Activated CD4-positive, alpha-beta T cell treated with anti-CD3 and anti-CD28 coated beads, Interleukin-2, amount 50 U/mL, for 4 hours (primary cell): ENCODE results near the gene PPFIA1.

Experiments
- DNase-seq, 2 experiments: peaks; one replicate each; pipeline ENCODE4 v3.0.0-alpha.2; 2020

The PPFIA1 gene

DNA sequence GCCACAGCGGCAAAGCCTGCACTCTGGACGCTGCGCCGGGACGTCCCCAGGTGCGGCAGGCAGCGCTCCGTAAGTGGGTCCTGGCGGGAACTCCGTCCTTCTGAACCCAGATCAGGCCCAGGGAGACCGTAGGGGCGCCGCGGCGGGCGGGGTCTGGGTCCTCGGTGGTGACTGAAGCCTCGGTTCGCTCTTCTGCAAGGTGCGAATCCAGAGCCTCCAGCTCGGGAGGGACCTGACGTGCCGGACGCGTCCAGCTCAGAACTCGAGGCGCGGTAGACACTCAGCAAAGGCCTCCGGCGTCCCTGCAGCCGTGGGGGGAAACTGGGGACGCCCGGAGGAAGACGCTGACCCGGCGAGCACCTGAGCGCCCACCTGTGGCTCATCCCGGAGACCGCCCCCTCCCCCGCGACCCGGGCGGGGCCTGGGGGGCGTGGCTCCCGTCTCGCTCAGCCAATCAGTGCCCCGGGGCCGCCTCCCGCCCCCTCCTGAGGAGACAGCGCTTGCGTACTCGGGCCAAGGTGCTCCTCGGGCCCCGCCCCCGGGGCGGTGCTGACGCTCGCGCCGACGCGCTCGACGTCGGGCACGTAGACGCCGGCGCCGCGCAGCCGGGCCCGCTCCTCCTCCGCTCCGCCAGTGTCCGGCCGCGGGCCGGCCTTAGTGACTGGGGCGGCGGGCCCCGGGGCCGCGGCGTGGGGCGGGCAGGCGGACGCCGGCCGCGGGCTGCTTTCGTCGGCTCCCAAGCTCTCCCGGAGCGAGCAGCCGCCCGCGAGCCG lies at the start of gene PPFIA1:
TSS of gene PPFIA1 (plus strand) at position 587 of the 773 bp plus-strand sequence. CDS start 1,483 bp downstream, outside the sequence.
- peak; percentile 93 to 94 for DNase-seq

DNA sequence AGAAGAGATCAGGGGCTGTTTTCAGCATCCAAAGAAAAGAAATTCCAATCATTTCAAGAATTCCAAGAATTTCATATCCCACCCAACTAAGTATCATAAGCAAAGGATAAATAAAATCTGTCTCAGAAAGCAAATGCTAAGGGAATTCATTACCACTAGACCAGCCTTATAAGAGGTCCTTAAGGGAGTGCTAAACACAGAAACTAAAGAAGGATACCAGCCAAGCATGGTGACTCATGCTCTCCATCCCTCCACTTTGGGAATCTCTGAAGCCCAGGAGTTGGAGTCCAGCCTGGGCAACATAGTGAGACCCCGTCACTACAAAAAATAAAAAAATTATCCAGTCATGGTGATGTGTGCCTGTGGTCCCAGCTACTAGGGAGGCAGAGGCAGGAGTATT lies 49.6 kb upstream of the PPFIA1 start:
- DNase-seq: no peak

DNA sequence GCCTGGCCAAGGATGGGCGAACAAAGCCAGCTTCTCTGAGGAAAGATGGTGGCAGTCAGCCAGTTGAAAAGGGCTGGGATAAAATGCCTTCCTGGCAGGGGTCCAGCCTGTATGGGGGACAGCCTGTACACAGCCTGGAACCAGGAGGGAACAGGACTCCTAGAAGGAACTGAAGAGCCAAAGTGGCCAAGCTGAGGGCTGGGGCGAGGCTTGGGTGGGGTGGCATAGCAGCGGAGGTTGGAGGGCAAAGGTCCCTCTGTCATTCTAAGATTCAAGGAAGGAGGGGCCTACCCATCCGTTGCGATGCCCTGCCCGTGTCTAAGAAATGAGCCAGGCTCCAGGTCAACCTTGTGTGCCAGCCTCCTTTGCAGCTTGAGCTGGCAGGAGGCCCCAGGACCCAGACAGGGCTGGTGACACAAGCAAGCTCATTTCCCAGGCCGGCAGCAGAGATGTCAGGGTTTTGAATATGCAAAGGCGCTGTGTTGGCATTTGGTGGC lies 44.8 kb upstream of the PPFIA1 start:
- no peak for DNase-seq

DNA sequence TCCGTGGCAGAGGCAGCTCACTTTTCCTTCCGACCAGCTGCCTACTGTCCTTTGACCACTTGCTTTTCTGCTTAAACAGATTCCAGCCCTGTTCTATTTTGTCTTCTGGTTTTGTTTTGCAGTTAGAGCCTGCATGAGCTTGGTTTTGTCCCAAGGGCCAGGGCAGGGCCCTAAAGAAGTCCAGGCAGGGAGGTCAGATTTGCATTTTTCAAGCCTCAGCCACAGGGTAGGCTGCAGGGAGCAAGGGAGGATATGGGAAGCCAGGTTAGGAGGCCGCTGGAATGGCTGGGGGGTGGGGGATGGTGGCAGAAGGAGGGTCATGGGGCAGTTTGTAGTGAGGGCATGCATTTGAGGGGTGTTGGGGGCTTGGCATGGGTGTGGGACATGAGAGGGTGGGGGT lies 44.3 kb upstream of the PPFIA1 start:
- no peak for DNase-seq

DNA sequence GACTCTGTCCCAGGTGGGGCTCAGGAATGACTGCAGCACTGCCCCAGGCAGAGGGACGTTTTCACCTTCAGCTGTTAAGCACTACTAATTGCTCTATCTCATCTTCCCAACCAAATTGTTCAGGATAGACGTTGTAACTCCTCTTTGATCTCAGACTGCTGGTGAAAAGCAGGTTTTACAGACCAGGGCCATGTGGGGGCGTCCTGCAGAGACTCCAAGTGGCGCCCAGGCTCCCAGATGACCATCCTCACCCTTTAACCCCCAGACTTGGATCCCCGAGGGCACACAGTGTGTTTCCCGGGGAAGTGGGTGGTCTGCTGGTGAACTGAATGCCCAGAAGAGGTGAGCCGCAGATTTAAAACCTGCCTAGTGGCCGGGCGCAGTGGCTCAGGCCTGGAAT lies 43.5 kb upstream of the PPFIA1 start:
- DNase-seq: no peak

DNA sequence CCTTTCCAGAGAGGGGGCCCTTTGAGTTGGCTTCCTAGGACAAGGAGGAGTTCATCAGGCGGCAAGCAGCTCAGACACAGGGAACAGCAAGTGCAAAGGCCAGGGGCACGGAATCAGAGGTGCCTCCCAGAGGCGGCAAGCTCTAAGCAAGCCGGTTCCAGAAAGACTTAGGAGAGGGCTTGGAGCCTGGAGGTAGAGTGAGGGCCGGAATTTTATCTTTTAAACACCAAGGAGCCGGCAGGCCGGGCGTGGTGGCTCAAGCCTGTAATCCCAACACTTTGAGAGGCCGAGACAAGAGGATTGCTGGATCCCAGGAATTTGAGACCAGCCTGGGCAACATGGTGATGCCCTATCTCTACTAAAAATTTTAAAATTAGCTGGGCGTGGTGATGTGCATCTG lies 40.8 kb upstream of the PPFIA1 start:
- no peak for DNase-seq

DNA sequence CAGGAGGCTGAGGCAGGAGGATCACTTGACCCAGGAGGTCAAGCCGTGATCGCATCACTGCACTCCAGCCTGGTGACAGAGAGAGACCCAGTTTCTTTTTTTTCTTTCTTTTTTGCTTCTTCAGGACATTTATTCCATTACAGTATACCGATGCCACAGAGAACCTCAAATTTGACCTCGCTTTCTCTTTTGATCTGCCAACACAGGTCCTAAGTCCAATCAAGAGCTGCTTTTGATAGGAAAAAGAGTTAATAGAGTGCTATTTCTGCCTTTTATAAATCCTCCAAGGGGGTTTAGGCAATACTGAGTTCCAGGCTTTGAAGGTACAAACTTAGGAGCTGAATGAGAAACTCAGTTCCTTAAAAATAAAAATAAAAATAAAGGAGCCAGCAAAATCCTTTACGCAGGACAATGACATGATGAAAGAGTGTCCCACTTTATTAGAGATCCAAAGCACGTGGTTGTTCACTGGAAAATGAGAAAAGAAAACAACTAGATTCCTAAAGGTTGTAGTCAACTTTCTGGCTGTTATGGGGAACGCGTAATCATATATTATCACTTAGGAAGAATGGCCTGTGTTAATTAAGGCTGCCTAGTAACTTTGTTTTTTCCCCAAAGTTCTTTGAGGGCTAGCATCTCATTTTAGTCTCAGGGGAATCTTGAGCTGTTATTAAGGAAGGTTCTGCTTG lies 40.2 kb upstream of the PPFIA1 start:
- DNase-seq: no peak

DNA sequence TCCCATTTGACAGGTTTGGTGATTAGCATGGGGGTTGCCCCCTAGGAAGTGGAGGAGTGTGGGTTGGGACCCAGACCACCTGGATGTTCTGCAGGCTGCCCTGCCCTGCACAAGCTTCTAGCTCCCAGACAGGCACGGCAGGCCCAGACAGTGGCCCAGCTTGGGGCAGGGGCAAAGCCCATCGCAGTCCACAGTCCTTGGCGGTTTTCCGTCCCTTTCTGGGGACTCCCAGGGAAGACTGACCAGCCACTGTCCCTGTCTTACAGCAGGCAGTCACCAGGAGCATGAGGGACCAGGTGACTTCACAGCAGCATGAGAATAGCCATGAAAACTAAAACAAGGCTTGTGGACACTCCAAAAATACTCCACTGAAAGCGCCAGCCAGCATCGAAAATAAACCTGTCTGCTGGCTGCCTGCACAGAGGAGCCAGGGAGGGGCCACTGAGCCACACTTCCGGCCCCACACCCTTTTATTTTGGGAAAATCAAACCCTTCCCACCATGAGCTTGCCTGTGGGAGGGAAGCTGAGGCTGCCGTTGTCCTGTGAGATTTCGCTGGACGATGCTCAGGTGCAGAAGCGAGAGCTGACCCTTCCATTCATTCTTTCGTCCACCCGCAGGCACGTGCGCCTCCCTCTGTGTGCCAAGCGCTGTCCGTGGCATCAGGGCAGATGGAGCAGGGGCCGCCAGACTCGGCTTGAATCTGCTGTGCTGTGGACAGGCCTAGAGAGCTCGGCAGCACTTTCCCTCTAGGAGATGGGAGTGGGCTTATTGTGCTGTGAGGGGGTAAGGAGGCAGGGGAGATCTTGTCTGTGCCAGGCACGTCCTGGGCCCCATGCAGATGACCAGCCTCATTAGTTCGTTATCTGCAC lies 39.4 kb upstream of the PPFIA1 start:
- no peak for DNase-seq

DNA sequence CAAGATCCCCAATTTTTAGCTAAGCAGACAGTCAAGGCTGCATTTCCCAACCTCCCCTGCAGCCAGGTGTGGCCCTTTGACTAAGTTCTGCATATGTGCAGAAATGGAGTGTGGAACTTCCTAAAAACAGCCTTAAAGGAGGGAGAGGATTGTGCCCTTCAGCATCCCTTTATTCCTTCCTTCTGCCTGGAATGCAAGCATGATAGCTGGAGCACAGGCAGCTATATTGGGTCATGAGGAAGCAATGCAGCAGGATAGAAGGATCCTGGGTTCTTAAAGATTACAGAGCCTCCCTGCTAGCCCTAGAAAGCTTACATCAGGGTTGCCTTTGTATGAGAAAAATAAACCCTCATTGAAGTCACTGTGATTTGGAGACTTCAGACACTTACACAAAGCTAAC lies 37.5 kb upstream of the PPFIA1 start:
- no peak for DNase-seq

DNA sequence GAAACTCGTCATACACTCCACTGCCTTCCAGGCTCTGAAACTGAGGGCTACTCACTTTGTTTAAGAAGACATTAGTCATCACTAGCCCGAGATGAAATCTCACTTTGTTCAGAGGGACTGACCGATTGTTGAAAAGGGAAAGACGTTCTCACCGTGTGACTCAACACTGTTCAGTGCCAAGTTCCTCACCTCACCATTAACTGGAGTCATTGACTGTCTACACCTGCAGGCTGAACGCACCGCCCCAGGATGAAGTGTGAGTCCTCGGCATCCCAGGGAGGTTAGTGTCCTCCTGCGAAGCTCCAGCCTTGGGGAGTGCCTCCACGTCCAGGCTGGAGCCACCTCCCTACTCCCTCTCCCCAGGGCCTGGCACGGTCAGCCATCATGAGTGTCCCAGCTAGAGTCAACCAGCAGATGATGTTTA lies 37.0 kb upstream of the PPFIA1 start:
- no peak for DNase-seq

DNA sequence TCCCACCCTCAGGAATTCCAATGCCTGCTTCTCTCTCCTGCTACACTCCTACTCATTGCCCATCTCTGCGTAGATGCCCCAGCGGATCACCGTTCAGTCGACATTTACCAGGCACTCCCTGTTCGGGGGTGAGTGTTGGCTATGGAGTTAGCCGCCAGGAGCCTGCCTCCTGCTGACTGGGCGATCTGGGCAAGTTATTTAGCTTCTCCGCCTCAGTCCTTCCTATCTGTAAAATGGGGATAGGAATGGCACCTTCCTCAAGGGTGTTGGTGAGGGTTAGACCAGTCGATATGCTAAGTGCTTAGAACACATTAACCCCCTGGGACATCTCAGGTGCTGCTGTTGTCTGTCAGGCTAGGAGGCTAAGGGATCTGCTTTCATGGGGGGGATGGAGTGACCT lies 36.5 kb upstream of the PPFIA1 start:
- DNase-seq: no peak

DNA sequence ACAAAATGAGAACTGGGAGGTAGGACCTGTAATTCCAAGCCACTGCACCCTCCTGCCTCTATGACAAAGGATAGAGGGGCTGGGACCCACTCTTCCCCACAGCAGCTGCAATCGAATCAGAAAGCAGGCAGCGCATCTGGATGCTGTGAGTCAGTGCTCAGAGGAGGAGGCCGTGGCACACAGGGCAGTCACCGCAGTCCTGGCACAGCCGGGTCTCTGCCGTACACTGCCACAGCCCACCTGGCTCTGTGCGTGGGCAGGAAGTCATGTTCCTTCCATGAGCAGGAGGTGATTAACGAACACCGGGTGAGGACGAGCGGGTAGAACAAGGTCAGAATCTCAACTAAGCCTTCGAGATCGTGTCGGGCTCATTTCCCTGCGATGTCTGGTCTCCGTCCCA lies 30.2 kb upstream of the PPFIA1 start:
- no peak for DNase-seq

DNA sequence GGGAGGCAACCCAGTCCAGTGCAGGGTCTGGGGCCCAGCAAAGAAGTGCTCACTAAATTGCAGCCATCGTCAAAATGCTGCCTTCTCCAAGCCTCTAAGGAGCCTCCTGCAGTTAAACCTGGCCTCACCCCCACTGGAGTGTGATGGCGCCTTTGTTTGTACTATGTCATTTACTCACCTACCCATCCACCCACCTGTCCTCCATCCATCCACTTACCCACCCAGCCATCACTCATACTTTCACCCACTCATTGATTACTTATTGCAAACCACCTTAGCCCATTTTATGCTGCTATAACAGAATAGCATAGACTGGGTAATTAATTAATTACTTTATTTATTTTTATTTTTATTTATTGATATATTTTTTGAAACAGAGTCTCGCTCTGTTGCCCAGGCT lies 28.8 kb upstream of the PPFIA1 start:
- no peak for DNase-seq

DNA sequence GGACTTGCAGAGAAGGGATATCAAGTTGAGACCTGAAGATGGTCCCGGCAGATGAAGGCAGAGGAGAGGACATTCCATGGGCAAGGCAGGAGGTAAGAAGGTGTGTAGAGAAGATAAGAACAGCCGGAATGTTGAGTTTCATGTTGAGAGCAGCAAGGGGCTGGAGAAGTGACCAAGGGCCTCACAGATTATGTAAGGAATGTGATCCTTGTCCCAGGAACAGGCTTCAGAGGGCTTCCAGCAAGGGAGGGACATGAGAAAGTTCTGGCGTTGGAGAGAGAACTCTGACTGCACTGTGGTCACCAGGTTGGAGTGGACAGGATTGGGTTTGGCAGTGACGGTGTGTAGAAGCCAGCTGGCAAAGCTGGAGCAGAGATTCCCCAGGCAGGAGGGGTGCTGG lies 27.6 kb upstream of the PPFIA1 start:
- no peak for DNase-seq

DNA sequence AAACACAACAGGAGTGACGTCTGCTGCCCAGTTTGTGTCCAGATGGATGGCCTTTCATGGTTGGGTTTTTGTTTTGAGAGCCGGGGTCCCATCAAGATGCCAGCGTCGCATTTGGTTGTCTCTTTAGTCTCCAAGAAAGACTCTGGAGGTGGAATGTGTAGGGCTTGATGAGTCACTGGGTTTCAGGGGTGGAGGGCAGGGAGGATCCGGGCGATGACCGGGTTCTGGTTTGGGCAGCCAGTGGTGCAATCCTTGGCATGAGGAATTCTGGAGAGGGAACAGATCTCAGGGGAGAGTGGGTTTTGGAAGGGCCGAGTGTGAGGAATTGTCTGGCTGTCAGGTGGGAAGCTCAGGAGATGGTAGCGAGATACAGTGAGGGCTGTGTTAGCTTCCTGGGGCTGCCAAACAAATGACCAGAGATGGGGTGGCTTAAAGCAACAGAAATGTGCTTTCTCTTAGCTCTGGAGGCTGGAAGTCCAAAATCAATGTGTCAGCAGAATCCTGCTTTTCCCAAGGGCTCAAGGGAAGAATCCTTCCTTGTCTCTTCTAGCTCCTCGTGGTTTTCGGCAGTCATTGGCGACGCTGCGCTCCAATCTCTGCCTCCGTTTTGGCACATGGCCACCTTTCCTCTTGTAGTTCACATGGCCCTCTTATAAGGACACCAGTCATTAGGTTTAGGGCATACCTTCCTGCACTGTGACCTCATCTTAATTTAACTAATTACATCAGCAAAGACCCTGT lies 26.4 kb upstream of the PPFIA1 start:
- DNase-seq: no peak

DNA sequence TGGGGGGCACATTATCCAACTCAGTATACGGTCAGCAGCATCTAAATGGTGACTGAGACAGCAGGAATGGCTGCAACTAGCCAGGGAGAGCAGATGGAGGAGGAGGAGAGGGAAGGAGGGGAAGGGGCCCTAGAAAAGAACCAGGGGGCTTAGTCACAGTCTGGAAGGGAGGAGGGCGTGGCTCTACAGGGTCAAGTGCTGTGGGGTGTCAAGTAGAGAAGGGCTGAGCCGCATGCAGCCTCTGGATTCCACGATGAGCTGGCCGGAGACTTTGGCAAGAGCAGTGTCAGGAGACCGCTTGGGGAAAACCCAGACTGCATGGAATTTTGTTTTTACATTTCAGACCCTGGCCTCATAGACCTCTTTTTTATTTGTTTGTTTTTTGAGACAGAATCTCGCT lies 25.8 kb upstream of the PPFIA1 start:
- DNase-seq: no peak

DNA sequence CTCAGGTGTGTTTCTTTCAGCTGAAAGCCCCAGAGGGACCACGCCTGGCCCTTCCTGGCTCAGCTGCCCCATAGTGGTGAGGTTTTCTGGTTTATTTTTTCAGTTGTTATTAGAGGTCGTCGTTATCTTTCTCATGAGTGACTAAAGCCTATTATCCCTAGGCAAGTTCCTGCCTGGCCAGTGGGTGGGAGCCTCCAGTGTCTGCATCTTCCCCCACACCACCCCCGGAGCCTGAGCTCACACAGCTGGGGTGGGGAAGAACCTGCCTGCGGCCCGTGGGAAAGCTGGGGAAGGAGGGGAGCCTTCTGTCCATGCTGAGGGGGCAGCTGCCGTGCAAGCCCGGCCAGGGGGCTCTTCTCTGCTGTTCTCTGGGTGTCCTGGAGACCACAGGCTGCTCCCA lies 24.3 kb upstream of the PPFIA1 start:
- no peak for DNase-seq

DNA sequence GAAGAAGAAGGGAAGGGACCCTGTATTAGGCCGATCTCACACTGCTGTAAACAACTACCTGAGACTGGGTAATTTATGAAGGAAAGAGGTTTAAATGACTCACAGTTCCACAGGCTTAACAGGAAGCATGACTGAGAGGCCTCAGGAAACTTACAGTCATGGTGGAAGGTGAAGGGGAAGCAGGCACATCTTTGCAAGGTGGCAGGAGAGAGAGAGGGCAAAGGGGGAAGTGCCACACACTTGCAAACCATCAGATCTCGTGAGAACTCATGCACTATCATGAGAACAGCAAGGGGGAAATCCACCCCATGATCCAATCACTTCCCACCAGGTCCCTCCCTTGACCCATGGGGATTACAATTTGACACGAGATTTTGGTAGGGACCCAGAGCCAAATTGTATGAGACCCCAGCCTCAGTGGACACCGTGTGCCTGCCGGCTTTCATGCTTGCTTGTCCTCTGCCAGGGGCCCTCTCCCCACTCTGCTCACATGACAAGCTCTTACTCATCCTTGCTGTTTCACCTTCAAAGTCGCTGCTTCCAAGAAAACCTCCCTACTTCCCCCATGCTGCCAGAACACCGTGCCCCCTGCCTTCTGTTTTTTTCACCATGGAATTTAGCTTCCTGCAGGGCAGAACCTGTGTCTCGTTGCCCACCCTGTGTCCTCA lies 23.3 kb upstream of the PPFIA1 start:
- no peak for DNase-seq

DNA sequence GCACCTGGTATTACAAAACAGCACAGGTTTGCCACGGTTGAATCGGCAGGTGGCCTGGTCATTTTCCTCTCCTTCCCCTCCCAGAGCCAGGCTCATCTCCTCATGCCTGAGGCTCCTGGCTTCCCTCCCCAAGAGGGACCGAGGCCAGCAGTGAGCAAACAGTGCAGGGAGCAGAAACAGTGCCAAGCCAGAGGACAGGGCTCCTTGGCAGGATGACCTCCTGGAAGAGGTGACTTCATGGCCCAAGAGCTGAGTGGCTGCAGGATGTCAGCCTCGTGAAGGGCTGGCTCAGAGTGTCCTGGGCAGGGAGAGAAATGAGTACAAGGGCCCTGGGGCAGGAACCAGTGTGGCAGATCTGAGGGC lies 22.8 kb upstream of the PPFIA1 start:
- DNase-seq: no peak

DNA sequence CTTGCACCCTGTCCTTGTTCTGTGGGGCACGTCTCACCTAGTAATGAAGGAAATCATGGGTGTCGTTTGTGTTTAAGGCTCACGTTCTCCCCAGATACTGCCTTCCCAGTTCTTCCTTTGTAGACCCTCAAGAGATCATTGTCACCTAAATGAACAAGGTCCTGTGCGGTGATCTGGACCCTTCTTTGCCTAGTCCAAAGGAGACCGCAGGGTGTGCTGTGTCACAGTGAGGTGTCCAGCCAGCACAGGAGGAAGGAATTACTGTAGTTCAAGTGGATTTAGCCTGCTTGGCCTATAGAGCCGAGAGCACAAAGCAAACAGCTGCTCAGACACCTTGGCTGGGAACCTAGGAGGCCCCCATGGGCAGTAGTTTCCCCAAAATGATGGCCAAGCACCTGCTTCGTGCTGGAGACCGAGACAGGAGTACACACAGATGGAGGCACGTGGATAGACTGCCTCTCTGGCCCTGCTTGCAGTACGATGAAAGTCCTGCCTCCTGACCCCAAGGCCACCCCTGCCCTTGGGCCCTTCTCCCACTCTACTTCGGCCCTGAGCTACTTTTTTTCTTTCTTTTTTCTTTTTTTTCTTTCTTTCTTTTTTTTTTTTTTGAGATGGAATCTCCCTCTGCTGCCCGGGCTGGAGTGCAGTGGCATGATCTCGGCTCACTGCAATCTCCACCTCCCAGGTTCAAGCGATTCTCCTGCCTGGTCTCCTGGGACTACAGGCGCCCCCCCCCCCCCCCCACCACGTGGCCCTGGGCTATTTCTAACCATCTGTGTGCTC lies 19.4 kb upstream of the PPFIA1 start:
- no peak for DNase-seq

DNA sequence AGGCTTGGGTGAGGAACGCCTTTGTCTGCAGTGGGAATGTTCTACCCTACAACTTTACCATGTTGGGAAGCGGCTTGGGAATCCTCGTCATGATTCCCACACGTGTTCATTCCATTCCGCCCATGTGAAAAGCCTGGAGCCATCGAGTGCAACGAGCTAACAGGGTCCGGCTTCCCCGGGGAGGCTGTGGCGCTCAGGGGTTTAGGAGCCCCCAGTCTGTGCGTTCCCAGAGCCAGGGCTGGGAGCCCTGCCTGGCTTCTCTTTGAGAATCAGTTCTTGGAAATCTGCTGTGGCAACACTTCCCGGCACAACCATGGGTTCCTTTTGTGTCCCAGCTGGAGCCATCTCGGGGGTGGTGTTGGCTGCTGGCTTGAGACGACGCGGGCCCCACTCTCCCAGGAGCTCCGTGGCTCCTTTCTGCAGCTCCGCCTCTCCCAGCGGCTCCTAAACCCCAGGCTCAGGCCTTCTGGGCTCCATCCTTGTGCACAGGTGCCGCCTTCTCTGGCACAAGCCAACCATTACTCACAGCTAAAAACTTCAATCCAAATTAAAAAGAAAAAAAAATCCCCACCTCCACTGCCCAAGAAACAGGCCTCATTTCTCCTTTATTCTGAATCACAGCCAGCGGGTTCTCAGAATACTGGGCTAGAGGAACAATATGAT lies 18.7 kb upstream of the PPFIA1 start:
- no peak for DNase-seq
